ENCODE measurements around the gene DHFR2. TPM values are rescaled to one million over a fixed set of nuclear protein-coding genes. Genes with fewer than 3 reads are reported as not detected.
"Not testable (repeated sequence)": the region's sequence is repeated elsewhere in the genome, so short reads cannot be mapped to it uniquely, and the experiment has no call there.

The DHFR2 gene
- polyA plus RNA-seq, 2 donors, result 1.5 to 1.9 TPM

GRCh38 chr3:94044100-94044936 lies 18.4 kb downstream of the DHFR2 start:
- H3K27me3 ChIP-seq (ENCODE audit: control insufficient read depth in 1 of 2, insufficient read depth in 2 of 2, low read length in 2 of 2); H3K36me3 ChIP-seq (ENCODE audit: control insufficient read depth in 2 of 2, insufficient read depth in 2 of 2, low read length in 1 of 2); H3K4me3 ChIP-seq (ENCODE audit: low read depth in 1 of 2, low read length in 2 of 2); H3K4me1 ChIP-seq (ENCODE audit: control insufficient read depth in 2 of 2, insufficient read depth in 2 of 2, low read length in 1 of 2); H3K27ac ChIP-seq (ENCODE audit: low read depth in 2 of 2, low read length in 1 of 2); H3K9me3 ChIP-seq (ENCODE audit: control insufficient read depth in 2 of 2, insufficient read depth in 1 of 2, low read depth in 1 of 2, low read length in 1 of 2): not testable (repeated sequence)
- WGBS, 2 donors, result 98 to 99% methylated on average over 60 to 61 of the region's 61 CpGs

GRCh38 chr3:94043285-94043684 lies 19.4 kb downstream of the DHFR2 start:
- no peaks in the 10 kb centered on the region for H3K4me1 ChIP-seq (ENCODE audit: control insufficient read depth in 2 of 2, insufficient read depth in 2 of 2, low read length in 1 of 2)
- H3K36me3 ChIP-seq (ENCODE audit: control insufficient read depth in 2 of 2, insufficient read depth in 2 of 2, low read length in 1 of 2), result no peaks in the 10 kb centered on the region
- H3K4me3 ChIP-seq (ENCODE audit: low read depth in 1 of 2, low read length in 2 of 2), result no peak overlapping the region
- peaks cover 0 to 5% of the 10 kb centered on the region in 2 donors for H3K9me3 ChIP-seq (ENCODE audit: control insufficient read depth in 2 of 2, insufficient read depth in 1 of 2, low read depth in 1 of 2, low read length in 1 of 2)
- H3K27me3 ChIP-seq (ENCODE audit: control insufficient read depth in 1 of 2, insufficient read depth in 2 of 2, low read length in 2 of 2), result no peaks in the 10 kb centered on the region
- H3K27ac ChIP-seq (ENCODE audit: low read depth in 2 of 2, low read length in 1 of 2), result no peak overlapping the region
- 72 to 81% methylated on average over 1 of the region's 1 CpG for WGBS, 2 donors

DNA sequence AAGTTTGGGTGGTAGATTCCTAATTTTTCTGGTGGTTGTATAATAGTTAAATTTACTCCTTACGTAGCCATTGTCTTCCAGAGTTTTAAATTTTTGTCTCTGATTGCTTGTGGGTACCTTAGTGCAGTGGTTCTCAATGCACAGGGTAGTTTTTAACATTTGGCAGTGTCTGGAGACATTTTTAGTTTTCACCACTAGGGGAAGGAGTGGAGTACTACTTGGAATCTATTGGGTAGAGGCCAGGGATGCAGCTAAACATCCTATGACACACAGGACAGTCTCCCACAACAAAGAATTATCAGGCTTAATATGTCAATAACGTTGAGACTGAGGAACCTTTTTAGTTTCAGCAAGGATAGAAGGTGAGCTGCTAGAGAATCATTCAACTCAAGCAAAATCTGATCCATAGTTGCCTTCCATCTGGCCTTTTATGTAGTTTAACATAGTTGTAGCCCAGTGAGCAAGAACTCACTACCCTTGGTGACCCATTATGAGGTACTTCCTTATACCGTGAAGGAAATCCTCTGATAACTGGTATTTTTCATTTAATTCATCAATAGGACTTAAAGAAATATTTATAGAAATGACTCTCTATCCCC lies 25.7 kb downstream of the DHFR2 start:
- WGBS, 2 donors, result 71 to 83% methylated on average over 3 of the region's 3 CpGs
- H3K4me1 ChIP-seq (ENCODE audit: control insufficient read depth in 2 of 2, insufficient read depth in 2 of 2, low read length in 1 of 2), result no peaks in the 10 kb centered on the region
- no peaks in the 10 kb centered on the region for H3K9me3 ChIP-seq (ENCODE audit: control insufficient read depth in 2 of 2, insufficient read depth in 1 of 2, low read depth in 1 of 2, low read length in 1 of 2)
- no peak overlapping the region for H3K27ac ChIP-seq (ENCODE audit: low read depth in 2 of 2, low read length in 1 of 2)
- no peak overlapping the region for H3K4me3 ChIP-seq (ENCODE audit: low read depth in 1 of 2, low read length in 2 of 2)
- H3K27me3 ChIP-seq (ENCODE audit: control insufficient read depth in 1 of 2, insufficient read depth in 2 of 2, low read length in 2 of 2), result no peaks in the 10 kb centered on the region
- no peaks in the 10 kb centered on the region for H3K36me3 ChIP-seq (ENCODE audit: control insufficient read depth in 2 of 2, insufficient read depth in 2 of 2, low read length in 1 of 2)

DNA sequence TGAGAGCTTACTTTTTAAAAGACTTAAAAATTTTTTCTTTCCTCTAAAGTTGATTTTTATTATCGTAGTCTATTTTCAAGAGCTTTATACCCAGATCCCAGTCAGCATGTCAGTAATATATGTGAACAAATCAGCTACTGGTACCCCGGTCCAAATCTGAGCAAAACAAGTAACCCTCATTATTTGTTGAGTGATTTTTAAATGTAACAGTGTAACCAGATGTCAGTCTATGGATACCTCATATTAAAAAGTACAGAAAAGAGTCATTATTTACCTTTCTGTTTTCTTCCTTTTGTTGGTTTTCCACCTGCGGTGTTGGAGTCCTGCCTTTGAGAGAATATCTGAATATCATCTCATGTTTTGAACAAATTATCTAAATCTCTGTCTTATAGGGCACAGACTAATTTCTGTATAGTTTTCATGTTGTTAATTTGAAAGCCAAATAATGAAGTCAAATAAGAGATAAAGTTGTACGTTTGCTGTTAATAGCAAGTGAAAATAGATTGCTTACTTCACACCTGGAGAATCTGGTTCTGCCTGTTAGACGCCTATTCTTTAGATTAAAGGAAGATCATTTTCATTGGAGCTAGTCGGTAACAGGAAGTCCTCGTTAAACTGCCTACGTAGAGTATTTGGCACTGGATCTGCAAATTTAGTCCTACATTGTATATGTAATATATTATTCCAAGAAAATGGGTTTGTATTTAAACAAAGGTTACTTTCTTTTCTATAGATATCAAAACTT lies 34.5 kb downstream of the DHFR2 start, which contains the start of gene STX19:
STX19 (minus strand) TSS at position 505 of the 745 bp plus-strand sequence. CDS start 13,328 bp downstream, outside the sequence.
- Histone ChIP-seq H3K27me3 (ENCODE audit: control insufficient read depth in 1 of 2, insufficient read depth in 2 of 2, low read length in 2 of 2) (no peaks in the 10 kb centered on the region), H3K36me3 (ENCODE audit: control insufficient read depth in 2 of 2, insufficient read depth in 2 of 2, low read length in 1 of 2) (no peaks in the 10 kb centered on the region), H3K27ac (ENCODE audit: low read depth in 2 of 2, low read length in 1 of 2) (no peak within 1 kb of the TSS), H3K9me3 (ENCODE audit: control insufficient read depth in 2 of 2, insufficient read depth in 1 of 2, low read depth in 1 of 2, low read length in 1 of 2) (no peaks in the 10 kb centered on the region), H3K4me1 (ENCODE audit: control insufficient read depth in 2 of 2, insufficient read depth in 2 of 2, low read length in 1 of 2) (no peaks in the 10 kb centered on the region), H3K4me3 (ENCODE audit: low read depth in 1 of 2, low read length in 2 of 2) (peak within 1 kb of the TSS in 1 of 2 donors; percentile 72)
- 46 to 49% methylated on average over 8 of the region's 8 CpGs for WGBS, 2 donors

GRCh38 chr3:94026623-94027022 lies 36.1 kb downstream of the DHFR2 start:
- H3K4me3 ChIP-seq (ENCODE audit: low read depth in 1 of 2, low read length in 2 of 2), result peak overlapping the region in 1 of 2 donors; percentile 8
- H3K27me3 ChIP-seq (ENCODE audit: control insufficient read depth in 1 of 2, insufficient read depth in 2 of 2, low read length in 2 of 2), result no peaks in the 10 kb centered on the region
- no peaks in the 10 kb centered on the region for H3K9me3 ChIP-seq (ENCODE audit: control insufficient read depth in 2 of 2, insufficient read depth in 1 of 2, low read depth in 1 of 2, low read length in 1 of 2)
- H3K27ac ChIP-seq (ENCODE audit: low read depth in 2 of 2, low read length in 1 of 2), result no peak overlapping the region
- 57 to 64% methylated on average over 2 of the region's 2 CpGs for WGBS, 2 donors
- no peaks in the 10 kb centered on the region for H3K36me3 ChIP-seq (ENCODE audit: control insufficient read depth in 2 of 2, insufficient read depth in 2 of 2, low read length in 1 of 2)
- H3K4me1 ChIP-seq (ENCODE audit: control insufficient read depth in 2 of 2, insufficient read depth in 2 of 2, low read length in 1 of 2), result no peaks in the 10 kb centered on the region

DNA sequence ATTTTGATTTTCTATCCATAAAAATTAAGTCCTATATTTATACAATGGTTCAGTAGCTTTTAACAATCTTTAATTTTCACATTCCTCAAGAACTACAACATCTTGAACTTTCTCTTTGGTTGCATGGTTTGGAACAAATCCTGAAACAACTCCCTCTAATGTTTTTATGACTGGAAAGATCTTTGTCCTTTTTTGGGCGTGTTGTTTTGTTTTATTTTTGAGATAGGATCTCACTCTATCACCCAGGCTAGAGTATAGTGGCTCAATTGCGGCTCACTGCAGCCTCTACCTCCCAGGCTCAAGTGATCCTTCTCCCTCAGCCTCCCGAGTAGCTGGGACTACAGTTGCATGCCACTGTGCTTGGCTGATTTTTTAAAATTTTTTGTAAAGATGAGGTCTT lies 38.3 kb downstream of the DHFR2 start:
- Histone ChIP-seq H3K4me1 (ENCODE audit: control insufficient read depth in 2 of 2, insufficient read depth in 2 of 2, low read length in 1 of 2) (no peaks in the 10 kb centered on the region), H3K27ac (ENCODE audit: low read depth in 2 of 2, low read length in 1 of 2) (no peak overlapping the region)
- 61 to 84% methylated on average over 3 of the region's 3 CpGs for WGBS, 2 donors

GRCh38 chr3:94020293-94020692 lies 42.4 kb downstream of the DHFR2 start:
- H3K4me1 ChIP-seq (ENCODE audit: control insufficient read depth in 2 of 2, insufficient read depth in 2 of 2, low read length in 1 of 2), result no peaks in the 10 kb centered on the region
- H3K9me3 ChIP-seq (ENCODE audit: control insufficient read depth in 2 of 2, insufficient read depth in 1 of 2, low read depth in 1 of 2, low read length in 1 of 2), result no peaks in the 10 kb centered on the region
- H3K36me3 ChIP-seq (ENCODE audit: control insufficient read depth in 2 of 2, insufficient read depth in 2 of 2, low read length in 1 of 2), result no peaks in the 10 kb centered on the region
- no peaks in the 10 kb centered on the region for H3K27me3 ChIP-seq (ENCODE audit: control insufficient read depth in 1 of 2, insufficient read depth in 2 of 2, low read length in 2 of 2)
- WGBS, 2 donors, result 80 to 93% methylated on average over 3 of the region's 3 CpGs
- no peak overlapping the region for H3K27ac ChIP-seq (ENCODE audit: low read depth in 2 of 2, low read length in 1 of 2)
- H3K4me3 ChIP-seq (ENCODE audit: low read depth in 1 of 2, low read length in 2 of 2), result no peak overlapping the region

More for the DNA sequence above, 38.3 kb downstream of the DHFR2 start:
- H3K36me3 ChIP-seq (ENCODE audit: control insufficient read depth in 2 of 2, insufficient read depth in 2 of 2, low read length in 1 of 2), result no peaks in the 10 kb centered on the region
- no peaks in the 10 kb centered on the region for H3K9me3 ChIP-seq (ENCODE audit: control insufficient read depth in 2 of 2, insufficient read depth in 1 of 2, low read depth in 1 of 2, low read length in 1 of 2)
- no peaks in the 10 kb centered on the region for H3K27me3 ChIP-seq (ENCODE audit: control insufficient read depth in 1 of 2, insufficient read depth in 2 of 2, low read length in 2 of 2)
- no peak overlapping the region for H3K4me3 ChIP-seq (ENCODE audit: low read depth in 1 of 2, low read length in 2 of 2)

DNA sequence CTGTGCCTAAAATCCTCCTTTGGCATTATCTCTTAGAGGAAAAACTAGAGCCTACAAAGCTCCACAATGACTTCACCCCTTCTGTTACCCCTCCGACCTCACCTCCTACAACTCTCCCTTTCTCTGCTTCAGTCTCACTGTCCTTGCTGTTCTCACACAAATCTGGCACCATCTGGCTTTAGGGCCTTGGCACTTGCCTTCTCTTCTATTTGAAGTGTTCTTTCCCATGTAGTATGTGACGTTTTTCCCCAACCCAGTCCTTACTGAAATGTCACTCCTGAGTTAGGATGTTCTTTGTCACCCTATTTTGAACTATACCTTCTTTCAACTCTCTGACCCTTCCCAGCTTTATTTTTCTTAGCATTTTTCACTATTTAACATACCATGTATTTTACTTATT lies 43.1 kb downstream of the DHFR2 start:
- Histone ChIP-seq H3K9me3 (ENCODE audit: control insufficient read depth in 2 of 2, insufficient read depth in 1 of 2, low read depth in 1 of 2, low read length in 1 of 2) (no peaks in the 10 kb centered on the region), H3K4me3 (ENCODE audit: low read depth in 1 of 2, low read length in 2 of 2) (no peak overlapping the region), H3K36me3 (ENCODE audit: control insufficient read depth in 2 of 2, insufficient read depth in 2 of 2, low read length in 1 of 2) (no peaks in the 10 kb centered on the region), H3K27ac (ENCODE audit: low read depth in 2 of 2, low read length in 1 of 2) (no peak overlapping the region), H3K4me1 (ENCODE audit: control insufficient read depth in 2 of 2, insufficient read depth in 2 of 2, low read length in 1 of 2) (no peaks in the 10 kb centered on the region), H3K27me3 (ENCODE audit: control insufficient read depth in 1 of 2, insufficient read depth in 2 of 2, low read length in 2 of 2) (no peaks in the 10 kb centered on the region)
- 86 to 88% methylated on average over 2 of the region's 2 CpGs for WGBS, 2 donors

- no peaks in the 10 kb centered on the region for H3K9me3 ChIP-seq (ENCODE audit: control insufficient read depth in 2 of 2, insufficient read depth in 1 of 2, low read depth in 1 of 2, low read length in 1 of 2)
- H3K4me1 ChIP-seq (ENCODE audit: control insufficient read depth in 2 of 2, insufficient read depth in 2 of 2, low read length in 1 of 2), result no peaks in the 10 kb centered on the region
- H3K27me3 ChIP-seq (ENCODE audit: control insufficient read depth in 1 of 2, insufficient read depth in 2 of 2, low read length in 2 of 2), result no peaks in the 10 kb centered on the region
- no peaks in the 10 kb centered on the region for H3K36me3 ChIP-seq (ENCODE audit: control insufficient read depth in 2 of 2, insufficient read depth in 2 of 2, low read length in 1 of 2)
- no peak overlapping the region for H3K4me3 ChIP-seq (ENCODE audit: low read depth in 1 of 2, low read length in 2 of 2)
- WGBS, 2 donors, result 76 to 86% methylated on average over 1 of the region's 1 CpG
- H3K27ac ChIP-seq (ENCODE audit: low read depth in 2 of 2, low read length in 1 of 2), result no peak overlapping the region
Observed at GRCh38 chr3:94015025-94015424, 47.7 kb downstream of the DHFR2 start.
